HFF-Myc (cell line): ENCODE data around the gene CIPC.

ENCODE experiments used
- DNase-seq: peaks from one replicate; pipeline ENCODE4 v3.0.0-alpha.2; 2011; ENCODE audit warnings: low read depth; ENCODE audit errors: extremely low read depth
- H3K4me3 ChIP-seq: replicated peaks from 2 replicates; pipeline ENCODE4 v1.5.1; 2011; ENCODE audit warnings: low read depth, mild to moderate bottlenecking, control low read depth, low read length
- TF ChIP-seq, protein P1 (sequence below): IDR thresholded peaks from 2 replicates; pipeline ENCODE4 v1.5.1; 2012; ENCODE audit warnings: mild to moderate bottlenecking, low read depth, low read length, control low read depth; ENCODE audit errors: missing control alignments

CIPC gene

DNA sequence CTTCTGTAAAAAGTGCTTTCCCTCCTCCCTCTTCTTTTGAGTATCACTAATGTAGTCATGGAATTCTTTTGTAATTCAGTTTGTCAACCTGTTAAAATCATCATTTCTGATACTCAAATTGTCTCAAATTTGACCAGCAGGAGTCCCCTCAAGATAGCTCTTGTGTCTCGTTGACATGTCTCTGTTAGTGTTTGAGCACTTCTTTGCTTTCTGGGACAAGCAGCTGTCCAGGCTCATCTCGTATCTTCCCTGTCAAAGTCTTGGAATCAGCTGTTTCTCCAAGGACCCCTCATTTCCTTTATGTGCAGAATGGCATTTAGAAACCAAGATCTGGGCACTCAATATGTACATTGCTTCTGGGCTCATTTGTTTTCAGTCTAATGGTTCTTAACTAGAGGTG lies 10.7 kb downstream of the CIPC start:
- DNase-seq = no peak
- TF ChIP-seq, protein P1, sequence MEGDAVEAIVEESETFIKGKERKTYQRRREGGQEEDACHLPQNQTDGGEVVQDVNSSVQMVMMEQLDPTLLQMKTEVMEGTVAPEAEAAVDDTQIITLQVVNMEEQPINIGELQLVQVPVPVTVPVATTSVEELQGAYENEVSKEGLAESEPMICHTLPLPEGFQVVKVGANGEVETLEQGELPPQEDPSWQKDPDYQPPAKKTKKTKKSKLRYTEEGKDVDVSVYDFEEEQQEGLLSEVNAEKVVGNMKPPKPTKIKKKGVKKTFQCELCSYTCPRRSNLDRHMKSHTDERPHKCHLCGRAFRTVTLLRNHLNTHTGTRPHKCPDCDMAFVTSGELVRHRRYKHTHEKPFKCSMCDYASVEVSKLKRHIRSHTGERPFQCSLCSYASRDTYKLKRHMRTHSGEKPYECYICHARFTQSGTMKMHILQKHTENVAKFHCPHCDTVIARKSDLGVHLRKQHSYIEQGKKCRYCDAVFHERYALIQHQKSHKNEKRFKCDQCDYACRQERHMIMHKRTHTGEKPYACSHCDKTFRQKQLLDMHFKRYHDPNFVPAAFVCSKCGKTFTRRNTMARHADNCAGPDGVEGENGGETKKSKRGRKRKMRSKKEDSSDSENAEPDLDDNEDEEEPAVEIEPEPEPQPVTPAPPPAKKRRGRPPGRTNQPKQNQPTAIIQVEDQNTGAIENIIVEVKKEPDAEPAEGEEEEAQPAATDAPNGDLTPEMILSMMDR = no peak
- H3K4me3 ChIP-seq = no peak overlapping the region

DNA sequence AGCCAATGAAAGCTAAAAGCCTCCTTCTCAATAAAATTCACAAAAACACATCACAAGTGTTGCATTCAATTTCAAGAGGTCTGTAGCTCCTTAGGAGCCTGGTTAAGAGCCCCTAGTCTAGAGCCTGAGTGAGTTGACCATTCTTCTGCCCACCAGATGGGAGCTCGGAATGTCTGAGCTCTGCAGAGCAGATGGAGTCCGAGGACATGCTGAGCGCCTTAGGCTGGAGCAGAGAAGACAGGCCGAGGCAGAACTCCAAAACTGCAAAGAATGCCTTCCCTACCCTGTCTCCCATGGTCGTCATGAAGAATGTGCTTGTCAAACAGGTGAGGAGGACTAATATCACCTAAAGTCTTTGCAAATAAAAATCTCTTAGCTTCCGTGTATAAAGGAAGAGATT lies 11.6 kb downstream of the CIPC start:
- no peak for DNase-seq
- no peak overlapping the region for H3K4me3 ChIP-seq
- TF ChIP-seq, protein P1 = no peak

DNA sequence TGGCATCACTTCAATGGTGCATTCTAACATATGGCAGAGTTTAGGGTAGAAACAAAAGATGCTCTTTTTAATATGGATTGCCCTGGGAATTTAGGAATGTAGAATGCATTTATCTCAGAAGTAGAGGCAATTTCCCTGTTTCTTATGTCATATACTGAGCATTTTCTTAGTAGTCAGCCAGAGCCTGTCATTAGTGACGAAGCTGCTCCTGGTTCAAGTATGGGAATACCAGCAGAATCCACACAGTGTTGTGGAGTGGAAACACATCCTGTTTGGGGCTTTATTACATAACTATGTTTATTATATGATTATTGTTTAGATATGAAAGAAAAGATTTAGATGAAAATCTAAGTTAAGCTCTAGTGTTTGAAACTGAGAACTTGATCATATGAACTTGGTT lies 12.2 kb downstream of the CIPC start:
- no peak overlapping the region for H3K4me3 ChIP-seq
- TF ChIP-seq, protein P1 = no peak
- DNase-seq = no peak

DNA sequence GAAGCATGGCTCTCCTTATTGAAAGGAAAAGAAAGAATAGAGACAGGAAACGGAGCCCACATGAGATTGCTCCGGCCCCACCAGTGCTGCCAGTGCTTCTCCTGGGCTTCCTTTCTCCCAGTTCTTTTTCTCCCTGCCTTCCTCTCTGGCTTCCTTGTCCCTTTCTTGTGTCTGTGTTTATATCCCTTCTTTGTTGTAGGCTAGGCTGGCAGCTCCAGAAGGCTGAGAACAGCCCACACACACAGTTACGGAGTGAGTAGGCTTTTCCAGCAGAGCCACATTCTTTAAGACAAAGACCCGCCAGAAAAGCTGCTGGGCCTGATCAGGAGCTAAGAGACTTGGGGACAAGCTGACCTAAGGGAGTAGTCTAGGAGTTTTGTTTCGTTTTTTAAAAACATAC lies 13.0 kb downstream of the CIPC start:
- no peak overlapping the region for H3K4me3 ChIP-seq
- DNase-seq = no peak
- TF ChIP-seq, protein P1 = no peak

DNA sequence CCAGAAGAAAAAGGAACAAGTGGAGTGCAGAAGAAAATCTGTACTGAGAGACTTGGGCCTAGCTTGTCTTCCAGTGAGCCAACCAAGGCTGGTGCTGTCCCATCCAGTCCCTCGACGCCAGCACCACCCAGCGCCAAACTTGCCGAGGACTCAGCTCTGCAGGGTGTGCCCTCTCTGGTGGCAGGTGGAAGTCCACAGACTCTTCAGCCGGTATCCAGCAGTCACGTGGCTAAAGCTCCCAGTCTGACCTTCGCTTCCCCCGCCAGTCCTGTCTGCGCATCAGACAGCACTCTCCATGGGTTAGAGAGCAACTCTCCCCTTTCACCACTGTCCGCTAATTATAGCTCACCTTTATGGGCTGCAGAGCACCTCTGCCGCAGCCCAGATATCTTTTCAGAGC lies 15.6 kb downstream of the CIPC start:
- H3K4me3 ChIP-seq = no peak overlapping the region
- DNase-seq = no peak
- TF ChIP-seq, protein P1 = no peak

DNA sequence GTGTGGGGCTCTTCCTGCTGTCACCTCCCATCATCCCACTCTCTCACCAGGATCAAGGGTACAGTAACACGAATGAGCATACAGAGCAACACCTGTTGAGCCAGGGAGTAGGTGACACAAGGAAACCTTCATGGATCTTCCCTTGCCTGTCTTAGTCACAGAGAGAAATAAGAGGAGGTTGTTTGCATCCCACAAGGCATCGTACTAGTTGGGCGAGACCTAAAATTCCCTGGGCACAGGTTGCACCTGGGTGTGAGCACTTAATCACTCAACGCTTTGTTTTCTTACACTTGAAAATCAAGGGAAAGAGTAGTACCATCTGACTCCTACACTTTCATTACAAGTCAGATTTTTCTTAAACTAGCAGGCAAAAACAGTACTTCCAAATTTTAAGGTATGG lies 16.6 kb downstream of the CIPC start:
- TF ChIP-seq, protein P1 = no peak
- no peak for DNase-seq
- H3K4me3 ChIP-seq = no peak overlapping the region

DNA sequence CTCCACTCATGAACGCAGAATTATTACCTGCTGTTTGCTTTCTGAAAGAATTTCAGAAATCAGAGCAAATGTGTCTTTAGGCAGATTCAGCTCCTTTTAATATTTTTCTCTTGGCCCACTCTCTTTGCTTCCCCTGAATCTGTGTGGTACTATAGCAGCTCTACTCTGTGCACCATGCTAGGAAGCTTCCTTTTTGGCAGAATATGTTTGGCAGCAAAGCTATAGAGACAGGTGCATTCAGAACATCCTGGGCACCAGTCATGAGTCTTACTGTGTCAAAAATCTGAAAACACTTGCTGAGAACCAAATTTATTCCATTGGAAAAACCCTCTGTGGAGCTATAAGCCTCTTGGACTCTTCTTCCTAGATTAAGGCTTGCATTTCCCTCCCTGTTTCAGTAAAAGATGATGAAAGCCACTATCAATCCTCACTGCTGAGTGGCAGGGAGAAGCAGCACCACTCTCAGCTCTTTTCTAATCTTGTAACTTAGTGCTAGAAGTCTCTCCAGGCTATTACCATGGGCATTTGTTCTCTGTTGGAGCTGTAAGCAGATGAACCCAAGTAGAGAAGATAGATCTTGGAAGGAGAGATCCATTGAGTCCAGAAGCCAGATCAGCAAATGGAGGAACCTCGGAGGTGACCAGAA lies 18.2 kb downstream of the CIPC start:
- TF ChIP-seq, protein P1 = no peak
- no peak for DNase-seq
- no peak overlapping the region for H3K4me3 ChIP-seq
